ENCODE data around the gene PSD2.
"Not testable (repeated sequence)": the region's sequence is repeated elsewhere in the genome, so short reads cannot be mapped to it uniquely, and the experiment has no call there.

The PSD2 gene

GRCh38 chr5:139792655-139793054 lies 3.0 kb upstream of the PSD2 start:
- DNase-seq: not testable (repeated sequence)

- DNase-seq: no peak
Measured at GRCh38 chr5:139794067-139794846, 1.4 kb upstream of the PSD2 start.

- no peak for DNase-seq
Measured at GRCh38 chr5:139796061-139796806, 626 bp downstream of the PSD2 start.

GRCh38 chr5:139797335-139797734 lies 1.7 kb downstream of the PSD2 start:
- no peak for DNase-seq

- no peak for DNase-seq
Measured at GRCh38 chr5:139797856-139798510, 2.4 kb downstream of the PSD2 start.

GRCh38 chr5:139798883-139799282 lies 3.3 kb downstream of the PSD2 start:
- DNase-seq: no peak

GRCh38 chr5:139799359-139799758 lies 3.8 kb downstream of the PSD2 start:
- DNase-seq: no peak

- no peak for DNase-seq
Measured at GRCh38 chr5:139803978-139804377, 8.4 kb downstream of the PSD2 start.

GRCh38 chr5:139804800-139805397 lies 9.3 kb downstream of the PSD2 start:
- no peak for DNase-seq

- DNase-seq: no peak
Measured at GRCh38 chr5:139805545-139805944, 9.9 kb downstream of the PSD2 start.

GRCh38 chr5:139806111-139806510 lies 10.5 kb downstream of the PSD2 start:
- DNase-seq: no peak

- no peak for DNase-seq
Measured at GRCh38 chr5:139806726-139807646, 11.4 kb downstream of the PSD2 start.

GRCh38 chr5:139807647-139808030 lies 12.0 kb downstream of the PSD2 start:
- DNase-seq: no peak

- no peak for DNase-seq
Measured at GRCh38 chr5:139808481-139809330, 13.1 kb downstream of the PSD2 start.

GRCh38 chr5:139809331-139809810 lies 13.8 kb downstream of the PSD2 start:
- DNase-seq: no peak

GRCh38 chr5:139810341-139811273 lies 15.0 kb downstream of the PSD2 start:
- DNase-seq: no peak

GRCh38 chr5:139811274-139811607 lies 15.6 kb downstream of the PSD2 start:
- no peak for DNase-seq

GRCh38 chr5:139812323-139812722 lies 16.7 kb downstream of the PSD2 start:
- no peak for DNase-seq

- no peak for DNase-seq
Measured at GRCh38 chr5:139812836-139813805, 17.5 kb downstream of the PSD2 start.
